Mucosa of stomach (tissue), 1 donor: ENCODE measurements around the gene CBFA2T3.
"Not testable (repeated sequence)": the region's sequence is repeated elsewhere in the genome, so short reads cannot be mapped to it uniquely, and the experiment has no call there.

Experiments used
- H3K27me3 ChIP-seq: one replicate; pipeline ENCODE4 v1.7.0; 2013; ENCODE audit warnings: mild to moderate bottlenecking, low read length; ENCODE audit not compliant: control insufficient read depth, insufficient read depth
- H3K36me3 ChIP-seq: one replicate; pipeline ENCODE4 v1.7.0; 2013; ENCODE audit warnings: low read length; ENCODE audit not compliant: control insufficient read depth, insufficient read depth
- H3K4me1 ChIP-seq: one replicate; pipeline ENCODE4 v1.7.0; 2013; ENCODE audit warnings: mild to moderate bottlenecking, low read length; ENCODE audit not compliant: control insufficient read depth, insufficient read depth
- H3K4me3 ChIP-seq: one replicate; pipeline ENCODE4 v1.7.0; 2013; ENCODE audit warnings: low read length
- H3K9ac ChIP-seq: one replicate; pipeline ENCODE4 v1.7.0; 2013; ENCODE audit warnings: mild to moderate bottlenecking, low read length, moderate library complexity
- H3K9me3 ChIP-seq: one replicate; pipeline ENCODE4 v1.7.0; 2013; ENCODE audit warnings: mild to moderate bottlenecking, low read length, moderate library complexity; ENCODE audit not compliant: control insufficient read depth
- donor health status: Pancreatic carcinoma.

Gene CBFA2T3

DNA sequence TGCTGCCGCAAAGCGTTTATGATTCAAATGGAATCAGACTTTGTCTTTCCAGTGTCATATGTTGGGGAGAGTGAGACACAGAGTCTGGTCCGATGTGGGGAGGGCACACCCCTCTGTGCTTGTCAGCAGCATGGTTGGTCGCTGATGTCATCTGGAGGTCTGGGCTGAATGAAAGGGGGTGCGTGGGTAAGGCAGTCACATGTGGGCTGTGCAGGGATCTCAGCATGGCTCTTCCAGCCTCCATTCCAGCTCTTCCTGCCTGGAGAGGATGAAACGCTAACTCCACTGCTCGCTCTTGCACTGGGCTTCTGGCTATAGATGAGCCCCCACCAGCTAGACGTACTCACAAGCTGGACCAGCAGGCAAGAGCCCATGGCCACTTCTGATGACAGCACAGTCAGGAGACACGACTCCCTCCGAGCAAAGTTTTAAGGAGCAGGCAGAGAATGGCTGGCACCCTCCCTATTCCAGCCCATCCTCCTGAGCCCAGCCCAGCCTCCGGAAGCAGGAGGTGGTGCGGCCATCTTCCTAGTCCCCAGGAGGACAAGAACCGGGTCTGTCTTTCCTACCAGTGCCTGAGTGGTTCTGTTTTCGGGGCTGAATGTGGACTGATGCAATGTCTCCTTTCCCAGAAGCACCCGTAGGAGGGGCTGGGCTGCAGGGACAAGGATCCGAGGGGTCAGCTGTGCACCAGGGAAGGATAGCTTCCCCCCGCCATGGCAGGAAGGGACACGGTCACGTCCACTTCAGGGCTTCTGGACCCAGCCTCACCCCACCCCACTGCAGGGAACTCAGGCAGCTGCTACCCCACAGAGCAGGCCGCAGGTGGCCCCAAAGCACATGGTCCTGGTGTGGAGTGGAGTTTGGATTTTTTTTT is 41.5 kb upstream of the CBFA2T3 start:
- Histone ChIP-seq H3K9me3 (no peaks in the 10 kb centered on the region), H3K4me3 (no peak overlapping the region), H3K9ac (no peak overlapping the region), H3K27me3 (peaks cover 4% of the 10 kb centered on the region), H3K36me3 (no peaks in the 10 kb centered on the region), H3K4me1 (no peaks in the 10 kb centered on the region)

DNA sequence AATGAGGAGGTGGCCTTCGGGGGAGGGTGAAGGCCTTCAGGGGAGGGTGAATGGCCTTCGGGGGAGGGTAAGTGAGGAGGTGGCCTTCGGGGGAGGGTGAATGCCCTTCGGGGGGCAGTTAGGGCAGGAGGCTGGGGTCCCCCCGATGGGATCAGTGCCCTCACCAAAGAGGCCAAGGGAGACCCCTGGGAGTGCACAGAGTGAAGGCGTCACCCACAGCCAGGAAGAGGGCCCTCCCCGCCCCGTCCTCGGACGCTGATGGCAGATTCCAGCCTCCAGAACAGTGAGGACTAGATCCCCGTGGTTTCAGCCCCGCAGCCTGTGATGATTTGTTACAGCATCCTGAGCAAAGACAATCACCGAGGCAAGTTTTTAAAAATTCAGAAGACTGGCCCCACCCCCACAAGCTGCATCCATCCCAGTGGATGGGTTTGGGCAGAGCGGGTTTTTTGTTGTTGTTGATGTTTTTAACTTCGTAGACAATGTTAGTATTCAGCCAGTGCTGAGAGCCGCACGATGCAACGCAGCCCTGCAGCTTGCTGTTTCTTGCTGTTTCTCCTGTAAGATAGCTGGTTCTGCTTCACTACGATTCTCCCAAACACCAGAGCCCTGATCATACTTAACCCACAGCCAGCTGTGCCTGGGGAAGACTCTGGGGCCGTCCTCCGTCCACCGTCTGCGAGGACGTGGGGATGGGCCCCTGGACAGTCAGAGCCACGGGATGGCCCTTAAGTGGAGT is 40.7 kb upstream of the CBFA2T3 start:
- Histone ChIP-seq H3K9ac (no peak overlapping the region), H3K27me3 (peaks cover 4% of the 10 kb centered on the region), H3K36me3 (no peaks in the 10 kb centered on the region), H3K9me3 (no peaks in the 10 kb centered on the region), H3K4me3 (no peak overlapping the region), H3K4me1 (no peaks in the 10 kb centered on the region)

DNA sequence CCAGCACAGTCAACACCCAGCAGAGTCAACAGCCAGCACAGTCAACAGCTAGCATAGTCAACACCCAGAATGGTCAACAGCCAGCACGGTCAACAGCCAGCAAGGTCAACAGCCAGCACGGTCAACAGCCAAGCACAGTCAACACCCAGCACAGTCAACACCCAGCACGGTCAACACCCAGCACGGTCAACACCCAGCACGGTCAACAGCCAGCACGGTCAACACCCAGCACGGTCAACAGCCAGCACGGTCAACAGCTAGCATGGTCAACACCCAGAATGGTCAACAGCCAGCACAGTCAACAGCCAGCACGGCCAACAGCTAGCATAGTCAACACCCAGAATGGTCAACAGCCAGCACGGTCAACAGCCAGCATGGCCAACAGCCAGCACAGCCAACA is 39.6 kb upstream of the CBFA2T3 start:
- H3K27me3 ChIP-seq, H3K9ac ChIP-seq, H3K4me1 ChIP-seq: not testable (repeated sequence)

DNA sequence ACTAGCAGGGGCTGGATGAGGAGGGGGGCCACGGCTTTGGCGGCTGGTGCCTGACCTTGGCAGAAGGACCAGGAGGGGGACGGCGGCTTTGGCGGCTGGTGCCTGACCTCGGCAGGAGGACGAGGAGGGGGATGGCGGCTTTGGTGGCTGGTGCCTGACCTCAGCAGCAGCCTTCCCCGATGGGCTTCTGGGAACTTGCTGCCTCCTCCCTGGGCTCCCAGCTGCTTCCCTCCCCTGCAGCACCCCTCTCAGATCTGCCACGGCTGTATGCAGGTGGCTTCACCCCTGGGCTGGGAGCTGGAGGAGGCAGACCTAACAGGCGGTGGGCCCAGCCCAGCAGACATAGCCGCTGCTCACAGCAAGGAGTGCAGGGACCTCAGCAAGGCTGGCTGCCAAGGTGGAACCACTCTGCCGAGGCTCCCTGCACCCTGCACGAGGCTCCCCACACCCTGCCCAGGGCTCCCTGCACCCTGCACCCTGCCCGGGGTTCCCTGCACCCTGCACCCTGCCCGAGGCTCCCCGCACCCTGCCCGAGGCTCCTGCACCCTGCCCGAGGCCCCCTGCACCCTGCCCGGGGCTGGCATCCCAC is 38.4 kb upstream of the CBFA2T3 start:
- no peak overlapping the region for H3K4me3 ChIP-seq
- H3K36me3 ChIP-seq: no peaks in the 10 kb centered on the region
- no peak overlapping the region for H3K9ac ChIP-seq
- no peaks in the 10 kb centered on the region for H3K9me3 ChIP-seq
- no peaks in the 10 kb centered on the region for H3K4me1 ChIP-seq
- H3K27me3 ChIP-seq: peaks cover 4% of the 10 kb centered on the region

More for the DNA sequence above, 39.6 kb upstream of the CBFA2T3 start:
- not testable (repeated sequence) for H3K9me3 ChIP-seq, H3K36me3 ChIP-seq, H3K4me3 ChIP-seq

DNA sequence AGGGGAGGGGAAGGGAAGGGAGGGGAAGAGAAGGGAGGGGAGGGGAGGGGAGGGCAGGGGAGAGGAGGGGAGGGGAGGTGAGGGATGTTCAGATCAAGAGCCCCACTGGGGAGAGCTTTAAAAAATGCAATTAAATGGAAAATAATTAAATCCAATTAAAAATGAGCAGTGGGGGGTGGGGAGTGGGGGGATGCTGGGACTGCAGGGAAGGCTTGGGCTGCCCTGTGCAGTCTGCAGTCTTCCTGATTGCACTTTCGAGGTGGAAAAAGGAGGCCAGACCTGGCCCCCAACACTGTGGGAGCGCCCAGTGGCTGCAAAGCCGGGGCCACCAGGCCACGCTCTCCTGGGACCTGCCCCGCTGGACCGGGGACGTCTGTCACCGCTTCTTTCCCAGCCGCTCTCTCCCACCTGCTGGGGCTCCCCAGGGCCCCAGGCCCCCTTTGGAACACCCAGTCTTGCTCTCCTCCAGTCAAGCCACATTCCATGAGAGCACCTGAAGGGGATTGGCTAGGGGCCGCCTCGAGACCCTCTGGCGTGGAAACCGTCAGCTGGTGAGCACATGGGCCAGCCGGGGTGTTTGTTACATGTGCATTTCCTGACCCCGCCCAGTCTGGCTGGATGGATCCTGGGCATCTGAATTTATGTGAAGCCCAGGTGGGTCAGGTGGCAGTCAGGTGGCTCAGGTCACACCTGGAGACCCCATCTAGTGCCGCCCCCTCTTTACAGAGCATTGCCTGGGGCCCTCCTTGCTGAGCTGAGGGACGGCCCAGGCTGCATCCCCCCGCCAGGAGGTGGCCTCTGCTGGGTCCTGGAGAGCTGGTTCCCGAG is 37.6 kb upstream of the CBFA2T3 start:
- Histone ChIP-seq H3K36me3 (no peaks in the 10 kb centered on the region), H3K9ac (no peak overlapping the region), H3K27me3 (peaks cover 4% of the 10 kb centered on the region), H3K4me1 (no peaks in the 10 kb centered on the region), H3K9me3 (no peaks in the 10 kb centered on the region), H3K4me3 (no peak overlapping the region)

DNA sequence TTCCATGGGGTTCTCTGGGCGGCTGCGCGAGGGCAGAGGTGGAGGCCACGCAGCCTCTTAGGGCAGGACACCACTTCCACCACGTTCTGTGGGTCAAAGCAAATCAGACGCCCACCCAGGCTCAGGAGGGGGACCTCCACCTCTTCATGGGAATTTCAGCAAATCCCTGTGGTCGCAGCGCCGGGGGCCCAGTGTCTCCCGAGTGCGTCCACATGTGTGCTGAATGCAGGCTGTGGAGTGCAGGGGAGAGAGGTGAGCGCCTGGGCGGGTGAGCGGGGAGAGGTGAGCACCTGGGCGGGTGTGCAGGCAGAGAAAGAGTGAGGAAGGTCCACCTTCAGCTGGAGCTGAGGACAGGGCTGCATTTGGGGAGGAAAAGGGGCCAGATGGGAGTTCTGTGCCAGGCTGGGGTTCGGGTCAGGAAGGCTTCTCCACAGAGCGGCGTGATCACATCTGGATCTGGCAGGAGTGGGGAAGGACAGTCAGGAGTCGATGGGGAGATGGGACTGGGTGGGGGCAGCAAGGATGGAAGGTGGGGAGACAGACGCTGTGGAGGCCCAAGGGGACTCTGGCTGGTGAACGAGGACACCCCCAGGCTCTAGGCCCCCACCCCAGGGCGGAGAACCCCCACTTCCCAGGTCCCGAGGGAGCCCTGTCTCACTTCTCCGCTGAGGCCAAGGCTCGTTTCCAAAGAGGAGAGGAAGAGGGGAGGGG is 36.8 kb upstream of the CBFA2T3 start:
- peaks cover 4% of the 10 kb centered on the region for H3K27me3 ChIP-seq
- H3K9ac ChIP-seq: no peak overlapping the region
- no peaks in the 10 kb centered on the region for H3K4me1 ChIP-seq
- H3K4me3 ChIP-seq: no peak overlapping the region
- H3K36me3 ChIP-seq: no peaks in the 10 kb centered on the region
- no peaks in the 10 kb centered on the region for H3K9me3 ChIP-seq

DNA sequence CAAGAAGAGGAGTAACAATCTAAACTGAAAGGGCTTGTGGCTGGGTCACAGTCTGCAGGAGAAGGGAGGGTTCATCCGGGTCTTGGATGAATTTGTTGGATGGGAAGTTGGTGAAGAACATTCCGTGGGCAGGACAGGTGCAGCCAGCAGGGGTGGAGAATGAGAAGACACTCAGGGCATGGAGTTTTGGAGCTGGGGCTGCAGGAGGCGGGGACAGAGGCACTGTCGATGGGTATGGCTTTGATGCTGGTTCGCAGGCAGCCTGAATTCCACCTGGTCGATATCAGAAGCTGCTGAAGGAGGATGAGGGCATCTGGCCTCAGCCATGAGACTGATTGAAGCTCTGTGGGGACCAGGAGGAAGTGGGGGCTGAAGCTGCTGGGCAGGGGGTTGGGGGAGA is 36.1 kb upstream of the CBFA2T3 start:
- no peak overlapping the region for H3K9ac ChIP-seq
- H3K4me3 ChIP-seq: no peak overlapping the region
- peaks cover under 1% of the 10 kb centered on the region for H3K27me3 ChIP-seq
- H3K9me3 ChIP-seq: no peaks in the 10 kb centered on the region
- no peaks in the 10 kb centered on the region for H3K4me1 ChIP-seq
- no peaks in the 10 kb centered on the region for H3K36me3 ChIP-seq

DNA sequence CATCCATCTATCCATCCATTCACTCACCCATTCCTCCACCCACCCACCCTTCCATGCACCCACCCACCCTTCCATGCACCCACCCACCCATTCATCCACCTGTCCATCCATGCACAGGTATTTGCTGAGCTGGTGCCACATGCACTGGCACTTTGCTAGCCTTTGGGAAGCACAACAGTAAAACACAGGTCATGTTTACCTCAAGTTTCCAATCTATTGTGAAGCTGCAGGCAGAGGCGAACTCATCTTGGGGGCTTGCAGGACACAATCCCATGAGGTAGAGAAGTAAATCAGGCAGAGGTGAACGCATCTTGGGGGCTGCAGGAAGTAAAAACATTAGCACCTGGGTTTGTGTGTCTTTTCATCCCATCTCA is 35.6 kb upstream of the CBFA2T3 start:
- no peaks in the 10 kb centered on the region for H3K27me3 ChIP-seq
- no peaks in the 10 kb centered on the region for H3K36me3 ChIP-seq
- no peak overlapping the region for H3K4me3 ChIP-seq
- H3K9me3 ChIP-seq: no peaks in the 10 kb centered on the region
- H3K4me1 ChIP-seq: no peaks in the 10 kb centered on the region
- H3K9ac ChIP-seq: no peak overlapping the region

DNA sequence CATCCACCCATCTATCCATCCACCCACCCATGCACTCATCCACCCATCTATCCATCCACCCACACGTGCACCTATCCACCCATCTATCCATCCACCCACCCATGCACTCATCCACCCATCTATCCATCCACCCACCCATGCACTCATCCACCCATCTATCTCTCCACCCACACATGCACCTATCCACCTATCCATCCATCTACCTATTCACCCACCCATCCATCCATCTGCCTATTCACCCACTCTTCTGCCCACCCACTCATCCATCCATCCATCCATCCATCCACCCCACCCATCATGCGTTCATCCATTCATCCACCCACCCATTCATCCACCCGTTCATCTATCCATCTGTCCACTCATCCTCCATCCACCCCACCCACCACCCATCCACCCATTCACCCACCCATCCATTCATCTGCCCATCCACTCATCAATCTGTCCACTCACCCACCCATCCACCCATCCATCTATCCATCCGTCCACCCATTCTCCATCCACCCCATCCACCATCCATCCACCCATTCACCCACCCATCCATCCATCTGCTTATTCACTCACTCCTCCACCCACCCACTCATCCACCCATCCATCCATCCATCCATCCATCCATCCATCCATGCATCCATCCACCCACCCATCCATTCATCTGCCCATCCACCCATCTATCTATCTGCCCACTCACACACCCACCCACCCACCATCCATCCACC is 35.1 kb upstream of the CBFA2T3 start:
- Histone ChIP-seq H3K27me3 (no peaks in the 10 kb centered on the region), H3K9ac (no peak overlapping the region), H3K9me3 (no peaks in the 10 kb centered on the region), H3K4me1 (no peaks in the 10 kb centered on the region), H3K4me3 (no peak overlapping the region), H3K36me3 (no peaks in the 10 kb centered on the region)

DNA sequence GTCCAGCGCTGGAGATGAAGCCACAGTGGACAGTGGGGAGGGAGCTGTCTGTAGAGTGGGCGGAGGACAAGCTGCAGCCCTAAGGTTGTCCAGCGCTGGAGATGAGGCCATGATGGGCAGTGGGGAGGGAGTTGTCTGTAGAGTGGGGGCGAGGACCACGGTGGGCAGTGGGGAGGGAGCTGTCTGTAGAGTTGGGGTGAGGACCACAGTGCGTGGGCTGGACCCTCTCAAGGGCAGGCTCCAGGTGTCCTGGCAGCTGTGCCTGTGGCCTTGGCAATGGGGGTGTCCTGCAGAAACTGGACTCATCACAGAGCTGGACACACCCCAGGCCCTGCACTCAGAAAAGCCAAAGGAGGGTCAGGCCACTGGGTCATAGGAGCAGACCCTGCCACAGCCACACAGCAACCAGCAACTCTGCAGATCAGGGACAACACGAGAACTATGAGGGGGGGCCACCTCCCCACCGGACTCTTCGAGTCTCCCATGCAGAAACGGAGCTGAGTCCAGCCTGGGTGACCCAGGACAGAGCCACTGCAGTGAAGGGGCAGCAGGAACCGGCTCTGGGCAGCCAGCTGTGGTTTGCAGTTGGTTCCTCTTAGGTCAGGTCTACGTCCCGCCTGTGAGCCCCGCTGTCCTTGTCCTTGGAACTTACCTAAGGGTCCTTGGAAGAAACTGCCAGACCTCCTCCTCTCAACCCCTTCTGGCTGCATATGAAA is 33.4 kb upstream of the CBFA2T3 start:
- Histone ChIP-seq H3K4me1 (no peaks in the 10 kb centered on the region), H3K36me3 (no peaks in the 10 kb centered on the region)

More for the DNA sequence above, 33.4 kb upstream of the CBFA2T3 start:
- Histone ChIP-seq H3K27me3 (peaks cover 7% of the 10 kb centered on the region), H3K9me3 (no peaks in the 10 kb centered on the region), H3K9ac (no peak overlapping the region), H3K4me3 (no peak overlapping the region)
